GM12874 (cell line): ENCODE results near the gene SUGCT.

Experiments
- TF ChIP-seq, protein P1 (sequence below): IDR thresholded peaks from 2 replicates; pipeline ENCODE4 v1.5.1; 2011; ENCODE audit warnings: low read depth, mild to moderate bottlenecking, control low read depth, low read length, moderate library complexity; ENCODE audit not compliant: insufficient read depth

The SUGCT gene

DNA sequence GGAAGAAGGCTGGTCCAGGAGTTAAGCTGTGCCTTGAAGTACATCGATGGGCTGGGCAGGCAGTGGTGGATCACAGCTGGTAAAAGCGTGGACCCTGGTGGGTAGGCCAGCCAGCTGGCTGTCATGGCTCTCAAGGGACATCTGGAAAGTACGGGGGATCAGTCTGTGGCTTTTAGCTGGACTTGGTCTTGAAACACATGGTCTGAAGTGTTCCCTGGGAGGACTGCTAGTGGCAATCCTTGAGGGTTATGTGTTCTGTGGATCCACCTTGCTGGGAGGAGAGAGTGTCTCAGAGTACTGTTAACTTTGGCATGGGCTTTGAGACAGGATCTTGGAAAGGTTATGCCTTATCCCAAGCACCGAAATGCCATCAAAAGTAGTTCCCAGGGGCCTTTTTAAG, 754.3 kb downstream of the SUGCT start:
- TF ChIP-seq, protein P1, sequence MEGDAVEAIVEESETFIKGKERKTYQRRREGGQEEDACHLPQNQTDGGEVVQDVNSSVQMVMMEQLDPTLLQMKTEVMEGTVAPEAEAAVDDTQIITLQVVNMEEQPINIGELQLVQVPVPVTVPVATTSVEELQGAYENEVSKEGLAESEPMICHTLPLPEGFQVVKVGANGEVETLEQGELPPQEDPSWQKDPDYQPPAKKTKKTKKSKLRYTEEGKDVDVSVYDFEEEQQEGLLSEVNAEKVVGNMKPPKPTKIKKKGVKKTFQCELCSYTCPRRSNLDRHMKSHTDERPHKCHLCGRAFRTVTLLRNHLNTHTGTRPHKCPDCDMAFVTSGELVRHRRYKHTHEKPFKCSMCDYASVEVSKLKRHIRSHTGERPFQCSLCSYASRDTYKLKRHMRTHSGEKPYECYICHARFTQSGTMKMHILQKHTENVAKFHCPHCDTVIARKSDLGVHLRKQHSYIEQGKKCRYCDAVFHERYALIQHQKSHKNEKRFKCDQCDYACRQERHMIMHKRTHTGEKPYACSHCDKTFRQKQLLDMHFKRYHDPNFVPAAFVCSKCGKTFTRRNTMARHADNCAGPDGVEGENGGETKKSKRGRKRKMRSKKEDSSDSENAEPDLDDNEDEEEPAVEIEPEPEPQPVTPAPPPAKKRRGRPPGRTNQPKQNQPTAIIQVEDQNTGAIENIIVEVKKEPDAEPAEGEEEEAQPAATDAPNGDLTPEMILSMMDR = no peak

DNA sequence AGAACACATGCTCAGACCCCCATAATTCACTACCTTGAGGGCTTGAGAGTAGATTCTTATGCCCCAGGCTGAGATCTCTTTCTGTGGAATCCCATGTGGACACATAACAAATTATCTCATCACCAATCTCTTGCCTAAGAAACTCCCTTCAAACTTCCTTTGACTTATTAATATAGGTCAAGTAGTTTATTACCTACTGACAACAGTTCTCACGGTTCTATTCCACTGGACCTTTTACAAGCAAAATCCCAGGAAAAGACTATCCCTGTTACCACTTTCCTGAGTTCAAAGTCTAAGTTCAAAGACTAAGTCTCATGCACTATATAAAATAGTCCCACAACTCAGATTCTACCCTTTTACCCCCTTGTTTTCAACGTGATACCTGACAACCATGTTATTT, 754.7 kb downstream of the SUGCT start:
- TF ChIP-seq, protein P1 = no peak

DNA sequence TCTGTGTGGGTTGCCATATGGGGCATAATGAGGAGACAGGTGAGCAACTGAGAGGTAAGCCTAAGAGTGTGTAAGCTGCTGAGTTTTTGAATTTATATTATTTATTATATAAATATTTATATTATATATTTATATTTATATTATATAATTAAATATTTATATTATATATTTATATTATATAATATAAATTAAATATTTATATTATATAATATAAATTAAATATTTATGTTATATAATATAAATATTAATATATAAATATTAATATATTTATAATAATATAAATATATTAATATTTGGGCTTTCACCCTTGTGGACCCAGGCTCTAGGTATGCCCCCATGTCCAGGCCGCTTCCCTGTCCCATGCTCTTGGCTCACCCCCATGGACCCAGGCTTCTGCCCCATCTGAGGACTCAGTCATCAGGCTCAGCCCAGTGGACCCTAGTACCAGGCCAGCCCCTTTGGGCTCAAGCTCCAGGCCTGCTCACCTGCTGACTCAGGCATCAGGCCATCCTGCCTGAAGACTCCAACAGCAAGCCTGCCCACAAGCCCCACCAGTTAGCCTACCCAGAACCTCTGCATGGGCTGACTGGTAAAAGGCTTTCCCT, 755.4 kb downstream of the SUGCT start:
- TF ChIP-seq, protein P1 = no peak

DNA sequence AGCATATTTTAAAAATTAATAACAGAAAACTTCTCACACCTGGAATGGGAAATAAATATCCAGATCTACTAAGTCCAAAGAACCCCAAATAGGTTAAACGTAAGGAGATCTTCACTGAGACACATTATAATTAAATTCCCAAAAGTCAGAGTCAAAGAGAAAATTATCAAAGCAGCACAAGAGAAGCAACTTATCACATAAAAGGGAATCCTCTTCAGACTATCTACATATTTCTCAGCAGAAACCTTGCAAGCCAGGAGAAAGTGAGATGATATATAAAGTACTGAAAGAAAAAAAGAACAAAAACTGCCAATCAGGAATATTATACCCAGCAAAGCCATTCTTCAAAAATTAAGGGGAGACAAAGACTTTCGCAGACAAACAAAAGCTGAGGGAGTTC, 756.4 kb downstream of the SUGCT start:
- TF ChIP-seq, protein P1 = no peak

DNA sequence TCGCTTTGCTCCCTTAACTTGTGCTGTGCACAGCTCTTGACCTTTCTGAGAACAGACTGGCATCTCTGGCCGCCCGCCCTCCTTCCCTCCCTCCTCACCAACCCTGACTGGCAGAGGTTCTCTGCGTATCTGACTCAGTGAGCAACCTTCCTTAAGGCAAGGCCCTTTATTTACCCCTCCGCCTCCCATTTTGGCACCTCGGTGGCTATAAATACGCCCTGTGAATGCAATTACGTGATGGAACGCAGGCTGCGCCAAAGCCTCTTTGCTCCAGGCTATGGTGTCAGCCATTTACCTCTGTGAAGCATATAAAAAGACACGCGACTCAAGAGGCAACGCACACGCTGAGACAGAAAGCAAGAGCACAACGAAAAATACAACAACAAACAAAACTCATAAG, 764.3 kb downstream of the SUGCT start:
- TF ChIP-seq, protein P1 = no peak

DNA sequence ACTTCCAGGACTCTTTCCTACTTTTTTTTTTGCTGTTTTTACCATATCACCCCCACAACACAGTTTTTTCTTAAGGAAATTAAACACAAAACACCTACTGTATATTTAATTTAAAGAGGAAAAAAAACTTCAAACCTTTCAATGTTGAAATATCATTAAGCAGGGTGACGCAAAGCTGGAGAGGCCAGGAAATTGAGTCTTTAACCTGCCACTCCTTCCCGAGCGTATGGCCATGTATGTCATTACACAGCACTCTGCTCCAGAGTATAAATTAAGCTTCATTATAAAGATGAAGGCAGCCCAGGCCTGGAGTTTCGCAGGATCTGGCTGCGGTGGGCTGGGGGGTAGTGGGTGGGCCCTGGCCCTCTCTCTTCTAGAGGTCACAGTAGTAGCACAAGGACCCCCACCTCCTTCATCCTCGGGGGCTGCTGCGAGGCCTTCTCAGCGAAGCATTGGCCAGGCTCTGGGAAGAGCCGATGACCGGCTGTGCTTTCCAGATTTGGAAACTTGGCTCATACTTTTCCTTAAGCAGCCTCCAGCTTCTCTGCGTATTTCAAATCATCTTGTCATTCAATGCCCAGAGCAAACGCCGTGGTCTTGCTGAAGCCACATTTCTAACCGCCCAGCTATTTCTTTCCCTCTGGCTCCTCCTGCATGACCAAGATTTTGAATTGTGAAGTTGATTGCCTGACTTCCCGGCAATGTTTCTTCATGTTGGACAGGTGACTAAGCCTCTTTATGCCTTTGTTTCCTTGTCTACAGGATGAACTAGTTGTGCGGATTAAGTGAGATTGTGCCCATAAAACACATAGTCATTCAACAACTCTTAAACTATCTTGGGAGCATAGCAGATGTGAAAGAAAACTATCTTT, 765.1 kb downstream of the SUGCT start:
- TF ChIP-seq, protein P1 = no peak

DNA sequence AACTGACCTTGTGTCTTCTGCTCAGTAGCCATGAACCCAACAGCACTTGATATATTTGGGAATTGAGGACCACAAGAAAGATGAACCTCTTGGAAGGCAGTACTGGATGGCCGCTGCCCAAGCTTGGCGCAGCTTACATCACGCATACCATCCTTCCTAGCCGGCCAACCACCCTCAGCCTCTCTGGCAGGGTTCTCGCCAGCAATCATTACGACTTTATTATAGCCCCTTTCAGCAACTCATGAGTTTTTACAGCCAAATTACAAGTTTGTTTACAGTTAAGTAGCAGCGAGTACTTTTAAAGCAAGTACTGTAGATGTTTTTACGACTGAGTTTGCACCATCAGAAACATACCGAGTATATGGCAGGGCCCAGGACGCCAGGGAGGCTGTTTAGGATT, 769.1 kb downstream of the SUGCT start:
- TF ChIP-seq, protein P1 = no peak
